HEK293 (cell line): ENCODE data around the gene MRPS27.

Experiments
- ATF2 ChIP-seq: fragments of 450-650 bp; formaldehyde crosslinking; IDR thresholded peaks from 2 replicates; pipeline ENCODE4 v1.5.1; 2016; ENCODE audit warnings: missing biosample characterization, missing genetic modification characterization, low read depth
- CTCF ChIP-seq: fragments of 450-650 bp; formaldehyde crosslinking; IDR thresholded peaks from 2 replicates; pipeline ENCODE4 v1.5.1; 2016; ENCODE audit warnings: missing biosample characterization, missing genetic modification characterization
- ZBTB21 ChIP-seq: fragments of 450-650 bp; formaldehyde crosslinking; IDR thresholded peaks from 2 replicates; pipeline ENCODE4 v1.5.1; 2017; ENCODE audit warnings: missing biosample characterization, missing genetic modification characterization
- ZBTB8A ChIP-seq: fragments of 450-650 bp; formaldehyde crosslinking; IDR thresholded peaks from 2 replicates; pipeline ENCODE4 v1.5.1; 2016; ENCODE audit warnings: missing biosample characterization, missing genetic modification characterization
- ZFP3 ChIP-seq: fragments of 450-650 bp; formaldehyde crosslinking; IDR thresholded peaks from 2 replicates; pipeline ENCODE4 v1.5.1; 2016; ENCODE audit warnings: low read depth, missing biosample characterization, missing genetic modification characterization
- ZNF274 ChIP-seq, 2 experiments: fragments of 200-500 bp in 1 of 2; fragments of 450-650 bp in 1 of 2; sonication (Bioruptor generic) in 1 of 2; formaldehyde crosslinking in 1 of 2; IDR thresholded peaks; 2 replicates each; pipeline versions ENCODE4 v1.5.1 to v1.6.1; 2014 to 2016; ENCODE audit warnings: borderline replicate concordance in 1 of 2, inconsistent platforms in 1 of 2, low read length in 1 of 2, missing biosample characterization in 1 of 2, missing genetic modification characterization in 1 of 2
- ZNF600 ChIP-seq: fragments of 450-650 bp; formaldehyde crosslinking; IDR thresholded peaks from 2 replicates; pipeline ENCODE4 v1.5.1; 2016; ENCODE audit warnings: missing biosample characterization, missing genetic modification characterization
- ZNF621 ChIP-seq: fragments of 450-650 bp; formaldehyde crosslinking; IDR thresholded peaks from 2 replicates; pipeline ENCODE4 v1.5.1; 2017; ENCODE audit warnings: missing biosample characterization, missing genetic modification characterization
- ZNF776 ChIP-seq: fragments of 450-650 bp; formaldehyde crosslinking; IDR thresholded peaks from 2 replicates; pipeline ENCODE4 v1.5.0; 2017; ENCODE audit warnings: missing biosample characterization, missing genetic modification characterization, borderline replicate concordance
- TF ChIP-seq, protein P1 (sequence below): fragments of 450-650 bp; formaldehyde crosslinking; IDR thresholded peaks from 2 replicates; pipeline ENCODE4 v1.5.1; 2016; ENCODE audit warnings: missing biosample characterization, missing genetic modification characterization
- TF ChIP-seq, protein P2 (sequence below): fragments of 450-650 bp; formaldehyde crosslinking; IDR thresholded peaks from 2 replicates; pipeline ENCODE4 v1.5.1; 2016; ENCODE audit warnings: missing biosample characterization, missing genetic modification characterization
- TF ChIP-seq, protein P3 (sequence below): sonication (generic); formaldehyde crosslinking; IDR thresholded peaks from 2 replicates; pipeline ENCODE4 v1.8.1; 2022; ENCODE audit warnings: mild to moderate bottlenecking, moderate library complexity, missing genetic modification reagents
- TF ChIP-seq, protein P4 (sequence below): fragments of 450-650 bp; formaldehyde crosslinking; IDR thresholded peaks from 2 replicates; pipeline ENCODE4 v1.5.1; 2016; ENCODE audit warnings: missing biosample characterization, missing genetic modification characterization
- TF ChIP-seq, protein P5 (sequence below): fragments of 450-650 bp; formaldehyde crosslinking; IDR thresholded peaks from 2 replicates; pipeline ENCODE4 v1.5.1; 2017; ENCODE audit warnings: missing biosample characterization, mild to moderate bottlenecking, missing genetic modification characterization, moderate library complexity

DNA sequence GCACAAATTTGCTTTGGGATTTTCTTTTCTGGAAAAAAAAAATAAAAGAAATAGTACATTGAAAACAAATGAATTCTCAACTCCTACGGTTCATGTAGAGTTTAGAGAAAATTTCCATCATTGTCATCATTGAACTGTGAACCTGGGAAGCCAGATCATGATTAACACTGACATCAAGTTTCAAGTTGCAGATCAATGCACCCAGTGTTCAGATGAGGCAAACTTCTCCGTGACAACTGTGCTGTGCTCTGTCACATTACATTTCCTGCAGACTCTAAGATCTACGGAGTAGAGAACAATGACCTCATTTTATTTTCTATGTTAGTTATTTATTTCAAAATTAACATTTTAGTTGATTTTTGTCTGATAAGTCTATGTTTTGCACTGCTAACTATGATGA lies 113.0 kb downstream of the MRPS27 start:
- TF ChIP-seq, protein P1, sequence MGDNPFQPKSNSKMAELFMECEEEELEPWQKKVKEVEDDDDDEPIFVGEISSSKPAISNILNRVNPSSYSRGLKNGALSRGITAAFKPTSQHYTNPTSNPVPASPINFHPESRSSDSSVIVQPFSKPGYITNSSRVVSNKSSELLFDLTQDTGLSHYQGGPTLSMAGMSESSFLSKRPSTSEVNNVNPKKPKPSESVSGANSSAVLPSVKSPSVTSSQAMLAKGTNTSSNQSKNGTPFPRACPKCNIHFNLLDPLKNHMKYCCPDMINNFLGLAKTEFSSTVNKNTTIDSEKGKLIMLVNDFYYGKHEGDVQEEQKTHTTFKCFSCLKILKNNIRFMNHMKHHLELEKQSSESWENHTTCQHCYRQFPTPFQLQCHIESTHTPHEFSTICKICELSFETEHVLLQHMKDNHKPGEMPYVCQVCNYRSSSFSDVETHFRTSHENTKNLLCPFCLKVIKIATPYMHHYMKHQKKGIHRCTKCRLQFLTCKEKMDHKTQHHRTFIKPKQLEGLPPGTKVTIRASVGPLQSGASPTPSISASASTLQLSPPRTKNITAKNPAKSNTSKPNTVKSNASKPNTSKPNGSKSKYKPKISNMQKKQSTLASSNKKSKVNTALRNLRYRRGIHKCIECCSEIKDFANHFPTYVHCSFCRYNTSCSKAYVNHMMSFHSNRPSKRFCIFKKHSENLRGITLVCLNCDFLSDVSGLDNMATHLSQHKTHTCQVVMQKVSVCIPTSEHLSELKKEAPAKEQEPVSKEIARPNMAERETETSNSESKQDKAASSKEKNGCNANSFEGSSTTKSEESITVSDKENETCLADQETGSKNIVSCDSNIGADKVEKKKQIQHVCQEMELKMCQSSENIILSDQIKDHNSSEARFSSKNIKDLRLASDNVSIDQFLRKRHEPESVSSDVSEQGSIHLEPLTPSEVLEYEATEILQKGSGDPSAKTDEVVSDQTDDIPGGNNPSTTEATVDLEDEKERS (tag by site-specific recombination) = no peak
- TF ChIP-seq ATF2 (tag by site-specific recombination) (peak; percentile 42; the same call in 1 of the 2 replicates), ZBTB21 (no peak), CTCF (tag by site-specific recombination) (no peak), ZNF274 (IDR thresholded peaks at IDR 0.05; ENCODE audit: low read length) (no peak), ZNF274 (tag by site-specific recombination; IDR thresholded peaks at IDR 0.05; ENCODE audit: borderline replicate concordance) (no peak), ZFP3 (no peak), ZNF621 (tag by site-specific recombination) (no peak), ZBTB8A (tag by site-specific recombination) (no peak), ZNF600 (tag by site-specific recombination) (no peak), ZNF776 (no peak)
- TF ChIP-seq, protein P2, sequence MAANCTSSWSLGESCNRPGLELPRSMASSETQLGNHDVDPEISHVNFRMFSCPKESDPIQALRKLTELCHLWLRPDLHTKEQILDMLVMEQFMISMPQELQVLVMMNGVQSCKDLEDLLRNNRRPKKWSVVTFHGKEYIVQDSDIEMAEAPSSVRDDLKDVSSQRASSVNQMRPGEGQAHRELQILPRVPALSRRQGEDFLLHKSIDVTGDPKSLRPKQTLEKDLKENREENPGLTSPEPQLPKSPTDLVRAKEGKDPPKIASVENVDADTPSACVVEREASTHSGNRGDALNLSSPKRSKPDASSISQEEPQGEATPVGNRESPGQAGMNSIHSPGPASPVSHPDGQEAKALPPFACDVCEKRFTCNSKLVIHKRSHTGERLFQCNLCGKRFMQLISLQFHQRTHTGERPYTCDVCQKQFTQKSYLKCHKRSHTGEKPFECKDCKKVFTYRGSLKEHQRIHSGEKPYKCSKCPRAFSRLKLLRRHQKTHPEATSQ = no peak
- TF ChIP-seq, protein P3, sequence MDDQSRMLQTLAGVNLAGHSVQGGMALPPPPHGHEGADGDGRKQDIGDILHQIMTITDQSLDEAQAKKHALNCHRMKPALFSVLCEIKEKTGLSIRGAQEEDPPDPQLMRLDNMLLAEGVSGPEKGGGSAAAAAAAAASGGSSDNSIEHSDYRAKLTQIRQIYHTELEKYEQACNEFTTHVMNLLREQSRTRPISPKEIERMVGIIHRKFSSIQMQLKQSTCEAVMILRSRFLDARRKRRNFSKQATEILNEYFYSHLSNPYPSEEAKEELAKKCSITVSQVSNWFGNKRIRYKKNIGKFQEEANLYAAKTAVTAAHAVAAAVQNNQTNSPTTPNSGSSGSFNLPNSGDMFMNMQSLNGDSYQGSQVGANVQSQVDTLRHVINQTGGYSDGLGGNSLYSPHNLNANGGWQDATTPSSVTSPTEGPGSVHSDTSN (CRISPR knock-in tag) = no peak
- TF ChIP-seq, protein P4, sequence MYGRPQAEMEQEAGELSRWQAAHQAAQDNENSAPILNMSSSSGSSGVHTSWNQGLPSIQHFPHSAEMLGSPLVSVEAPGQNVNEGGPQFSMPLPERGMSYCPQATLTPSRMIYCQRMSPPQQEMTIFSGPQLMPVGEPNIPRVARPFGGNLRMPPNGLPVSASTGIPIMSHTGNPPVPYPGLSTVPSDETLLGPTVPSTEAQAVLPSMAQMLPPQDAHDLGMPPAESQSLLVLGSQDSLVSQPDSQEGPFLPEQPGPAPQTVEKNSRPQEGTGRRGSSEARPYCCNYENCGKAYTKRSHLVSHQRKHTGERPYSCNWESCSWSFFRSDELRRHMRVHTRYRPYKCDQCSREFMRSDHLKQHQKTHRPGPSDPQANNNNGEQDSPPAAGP (tag by site-specific recombination) = no peak
- TF ChIP-seq, protein P5, sequence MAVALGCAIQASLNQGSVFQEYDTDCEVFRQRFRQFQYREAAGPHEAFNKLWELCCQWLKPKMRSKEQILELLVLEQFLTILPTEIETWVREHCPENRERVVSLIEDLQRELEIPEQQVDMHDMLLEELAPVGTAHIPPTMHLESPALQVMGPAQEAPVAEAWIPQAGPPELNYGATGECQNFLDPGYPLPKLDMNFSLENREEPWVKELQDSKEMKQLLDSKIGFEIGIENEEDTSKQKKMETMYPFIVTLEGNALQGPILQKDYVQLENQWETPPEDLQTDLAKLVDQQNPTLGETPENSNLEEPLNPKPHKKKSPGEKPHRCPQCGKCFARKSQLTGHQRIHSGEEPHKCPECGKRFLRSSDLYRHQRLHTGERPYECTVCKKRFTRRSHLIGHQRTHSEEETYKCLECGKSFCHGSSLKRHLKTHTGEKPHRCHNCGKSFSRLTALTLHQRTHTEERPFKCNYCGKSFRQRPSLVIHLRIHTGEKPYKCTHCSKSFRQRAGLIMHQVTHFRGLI (tag by site-specific recombination) = no peak
